Cardiac fibroblast (primary cell): ENCODE results near the gene TMEM242.

Source experiments
- DNase-seq, 2 donors: peaks; one replicate each; pipeline versions ENCODE4 v3.0.0 to v3.0.0-alpha.2; 2010; ENCODE audit warnings: low read depth in 2 of 2
- H3K4me3 ChIP-seq, 2 donors: replicated peaks in 1 of 2; 1 replicate in 1 of 2; 2 replicates in 1 of 2; pipeline ENCODE4 v1.5.1; 2011; ENCODE audit warnings: low read depth in 2 of 2, low read length in 2 of 2, mild to moderate bottlenecking in 2 of 2, moderate library complexity in 1 of 2
- TF ChIP-seq, protein P1 (sequence below): IDR thresholded peaks from one replicate; pipeline ENCODE4 v1.5.1; 2011; ENCODE audit warnings: low read depth, mild to moderate bottlenecking, low read length, inconsistent platforms

The TMEM242 gene

DNA sequence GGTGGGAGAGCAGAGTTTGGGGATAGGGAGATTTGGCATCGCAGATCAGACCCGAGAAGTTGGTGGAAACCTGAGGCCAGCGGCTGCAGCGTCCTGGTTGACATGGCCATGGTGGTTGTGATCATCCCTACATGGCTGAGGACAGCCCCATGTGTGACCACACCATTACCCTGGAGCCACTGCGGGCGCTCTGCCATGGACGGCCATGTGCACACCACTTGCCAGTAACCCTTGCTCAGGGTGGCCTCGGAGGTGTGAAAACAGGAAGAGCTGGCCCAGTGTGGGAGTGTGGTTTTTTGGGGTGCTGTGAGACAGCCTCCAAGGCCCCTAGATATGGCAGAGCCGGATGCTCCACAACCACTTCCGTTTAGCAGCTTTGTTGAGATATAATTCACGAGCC is 64.4 kb downstream of the TMEM242 start:
- DNase-seq = no peak
- TF ChIP-seq, protein P1, sequence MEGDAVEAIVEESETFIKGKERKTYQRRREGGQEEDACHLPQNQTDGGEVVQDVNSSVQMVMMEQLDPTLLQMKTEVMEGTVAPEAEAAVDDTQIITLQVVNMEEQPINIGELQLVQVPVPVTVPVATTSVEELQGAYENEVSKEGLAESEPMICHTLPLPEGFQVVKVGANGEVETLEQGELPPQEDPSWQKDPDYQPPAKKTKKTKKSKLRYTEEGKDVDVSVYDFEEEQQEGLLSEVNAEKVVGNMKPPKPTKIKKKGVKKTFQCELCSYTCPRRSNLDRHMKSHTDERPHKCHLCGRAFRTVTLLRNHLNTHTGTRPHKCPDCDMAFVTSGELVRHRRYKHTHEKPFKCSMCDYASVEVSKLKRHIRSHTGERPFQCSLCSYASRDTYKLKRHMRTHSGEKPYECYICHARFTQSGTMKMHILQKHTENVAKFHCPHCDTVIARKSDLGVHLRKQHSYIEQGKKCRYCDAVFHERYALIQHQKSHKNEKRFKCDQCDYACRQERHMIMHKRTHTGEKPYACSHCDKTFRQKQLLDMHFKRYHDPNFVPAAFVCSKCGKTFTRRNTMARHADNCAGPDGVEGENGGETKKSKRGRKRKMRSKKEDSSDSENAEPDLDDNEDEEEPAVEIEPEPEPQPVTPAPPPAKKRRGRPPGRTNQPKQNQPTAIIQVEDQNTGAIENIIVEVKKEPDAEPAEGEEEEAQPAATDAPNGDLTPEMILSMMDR = no peak
- no peak overlapping the region for H3K4me3 ChIP-seq

- DNase-seq = no peak
- H3K4me3 ChIP-seq = no peak overlapping the region
Observed at GRCh38 chr6:157255079-157255478, 68.2 kb downstream of the TMEM242 start.

DNA sequence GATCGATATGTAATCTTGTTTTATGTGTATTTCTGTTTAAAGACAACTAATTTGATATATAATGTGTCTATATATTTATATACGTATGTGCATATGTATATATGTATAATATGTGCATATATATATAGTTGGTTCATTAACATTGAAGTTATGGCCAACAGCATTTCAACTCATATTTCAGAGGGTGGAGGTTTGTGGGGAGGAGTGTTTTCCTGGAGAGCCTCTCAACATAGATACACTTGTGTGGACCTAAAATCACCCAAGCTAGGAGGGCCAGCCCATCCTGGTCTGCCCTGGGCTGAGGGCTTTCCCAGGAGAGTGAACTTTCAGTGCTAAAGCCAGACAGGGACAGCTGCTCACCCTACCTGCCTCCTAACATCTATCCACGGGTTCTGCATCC is 68.8 kb downstream of the TMEM242 start:
- TF ChIP-seq, protein P1 = no peak
- DNase-seq = no peak
- no peak overlapping the region for H3K4me3 ChIP-seq

More at GRCh38 chr6:157255079-157255478, 68.2 kb downstream of the TMEM242 start:
- TF ChIP-seq, protein P1 = no peak

GRCh38 chr6:157253699-157254098 is 69.6 kb downstream of the TMEM242 start:
- no peak overlapping the region for H3K4me3 ChIP-seq
- TF ChIP-seq, protein P1 = no peak
- DNase-seq = no peak

- TF ChIP-seq, protein P1 = no peak
- DNase-seq = peak in 1 of 2 donors; percentile 25
- H3K4me3 ChIP-seq = no peak overlapping the region
Observed at GRCh38 chr6:157253017-157253416, 70.3 kb downstream of the TMEM242 start.

DNA sequence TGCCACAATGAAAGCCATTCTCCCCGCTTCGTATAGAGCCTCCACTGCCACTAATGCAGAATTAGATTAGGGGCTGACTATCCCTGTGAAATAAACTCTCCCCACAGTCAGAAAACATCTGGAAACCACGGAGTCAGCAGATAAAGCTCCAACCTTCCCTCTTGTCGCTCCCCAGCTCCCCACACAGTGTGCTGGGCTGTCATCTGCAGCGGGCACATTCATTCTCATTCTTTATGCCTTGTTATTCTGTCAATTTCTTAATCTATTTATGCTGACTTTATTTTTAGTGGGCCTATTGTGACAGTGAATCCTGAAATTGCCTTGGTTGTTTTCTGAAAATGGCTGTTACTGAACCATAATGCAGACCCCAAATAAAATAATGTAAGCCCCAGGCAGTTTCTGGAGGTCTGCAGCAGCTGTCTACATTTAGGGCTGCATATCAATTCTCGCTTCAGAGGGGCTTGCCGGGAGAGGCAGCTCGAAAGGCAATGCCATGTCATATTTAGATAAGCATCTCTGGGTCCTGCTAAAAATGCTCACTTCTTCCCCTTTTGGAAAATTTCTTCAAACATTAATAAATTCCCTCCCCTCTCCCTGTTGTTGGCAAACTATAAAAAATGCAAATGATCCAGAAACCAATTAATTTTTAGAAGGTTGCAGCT is 71.6 kb downstream of the TMEM242 start:
- TF ChIP-seq, protein P1 = no peak
- no peak overlapping the region for H3K4me3 ChIP-seq
- DNase-seq = no peak

- no peak for DNase-seq
- TF ChIP-seq, protein P1 = no peak
- H3K4me3 ChIP-seq = no peak overlapping the region
Observed at GRCh38 chr6:157249826-157250225, 73.5 kb downstream of the TMEM242 start.
